Measurements from ENCODE around the gene GJB4. TPM values are rescaled to one million over a fixed set of nuclear protein-coding genes. Genes with fewer than 3 reads are reported as not detected.
A peak's percentile ranks its signal among the peaks of the same experiment; 100 is the strongest.

GJB4 gene
- total and polyA plus RNA-seq, 4 donors, result not detected

- Histone ChIP-seq H3K27me3 (ENCODE audit: control insufficient read depth, insufficient read depth, low read length) (no peaks in the 10 kb centered on the region), H3K4me1 (ENCODE audit: control insufficient read depth, insufficient read depth, low read length) (peaks cover 16% of the 10 kb centered on the region), H3K9me3 (ENCODE audit: control insufficient read depth, insufficient read depth, low read length) (no peaks in the 10 kb centered on the region), H3K27ac (ENCODE audit: low read depth, low read length) (no peak overlapping the region), H3K36me3 (ENCODE audit: control insufficient read depth, insufficient read depth, low read length) (no peaks in the 10 kb centered on the region), H3K4me3 (ENCODE audit: low read depth, low read length) (no peak overlapping the region)
- 70% methylated on average over 5 of the region's 5 CpGs for WGBS (ENCODE audit: insufficient coverage)
- DNase-seq (ENCODE audit: low read depth in 4 of 6, low spot score in 6 of 6), result no peak
These were observed 13.9 kb upstream of the GJB4 start for GRCh38 chr1:34745666-34746065.

- no peak for DNase-seq (ENCODE audit: low read depth in 4 of 6, low spot score in 6 of 6)
- no peak overlapping the region for H3K4me3 ChIP-seq (ENCODE audit: low read depth, low read length)
- H3K27ac ChIP-seq (ENCODE audit: low read depth, low read length), result no peak overlapping the region
- peaks cover 19% of the 10 kb centered on the region for H3K4me1 ChIP-seq (ENCODE audit: control insufficient read depth, insufficient read depth, low read length)
- no peaks in the 10 kb centered on the region for H3K36me3 ChIP-seq (ENCODE audit: control insufficient read depth, insufficient read depth, low read length)
- H3K9me3 ChIP-seq (ENCODE audit: control insufficient read depth, insufficient read depth, low read length), result no peaks in the 10 kb centered on the region
- WGBS (ENCODE audit: insufficient coverage), result 100% methylated on average over 2 of the region's 4 CpGs
- no peaks in the 10 kb centered on the region for H3K27me3 ChIP-seq (ENCODE audit: control insufficient read depth, insufficient read depth, low read length)
These were observed 13.4 kb upstream of the GJB4 start for GRCh38 chr1:34746101-34746500.

- Histone ChIP-seq H3K27me3 (ENCODE audit: control insufficient read depth, insufficient read depth, low read length) (no peaks in the 10 kb centered on the region), H3K36me3 (ENCODE audit: control insufficient read depth, insufficient read depth, low read length) (no peaks in the 10 kb centered on the region), H3K4me3 (ENCODE audit: low read depth, low read length) (no peak overlapping the region), H3K9me3 (ENCODE audit: control insufficient read depth, insufficient read depth, low read length) (no peaks in the 10 kb centered on the region), H3K27ac (ENCODE audit: low read depth, low read length) (no peak overlapping the region), H3K4me1 (ENCODE audit: control insufficient read depth, insufficient read depth, low read length) (peaks cover 10% of the 10 kb centered on the region)
- 73% methylated on average over 10 of the region's 18 CpGs for WGBS (ENCODE audit: insufficient coverage)
- no peak for DNase-seq (ENCODE audit: low read depth in 4 of 6, low spot score in 6 of 6)
These were observed 12.5 kb upstream of the GJB4 start for GRCh38 chr1:34746785-34747637.

- peaks cover 4% of the 10 kb centered on the region for H3K4me1 ChIP-seq (ENCODE audit: control insufficient read depth, insufficient read depth, low read length)
- no peak for DNase-seq (ENCODE audit: low read depth in 4 of 6, low spot score in 6 of 6)
These were observed 11.9 kb upstream of the GJB4 start for GRCh38 chr1:34747638-34747941.

GRCh38 chr1:34749992-34750391 is 9.5 kb upstream of the GJB4 start:
- DNase-seq (ENCODE audit: low read depth in 4 of 6, low spot score in 6 of 6), result peak in 3 of 6 donors; percentile 39 to 78 (median 50)
- no peaks in the 10 kb centered on the region for H3K27me3 ChIP-seq (ENCODE audit: control insufficient read depth, insufficient read depth, low read length)
- no peak overlapping the region for H3K4me3 ChIP-seq (ENCODE audit: low read depth, low read length)
- peaks cover 6% of the 10 kb centered on the region for H3K4me1 ChIP-seq (ENCODE audit: control insufficient read depth, insufficient read depth, low read length)
- H3K36me3 ChIP-seq (ENCODE audit: control insufficient read depth, insufficient read depth, low read length), result no peaks in the 10 kb centered on the region
- no peak overlapping the region for H3K27ac ChIP-seq (ENCODE audit: low read depth, low read length)
- 25% methylated on average over 5 of the region's 8 CpGs for WGBS (ENCODE audit: insufficient coverage)
- no peaks in the 10 kb centered on the region for H3K9me3 ChIP-seq (ENCODE audit: control insufficient read depth, insufficient read depth, low read length)

More at GRCh38 chr1:34747638-34747941, 11.9 kb upstream of the GJB4 start:
- WGBS (ENCODE audit: insufficient coverage), result 73% methylated on average over 4 of the region's 6 CpGs
- H3K4me3 ChIP-seq (ENCODE audit: low read depth, low read length), result no peak overlapping the region
- H3K27me3 ChIP-seq (ENCODE audit: control insufficient read depth, insufficient read depth, low read length), result no peaks in the 10 kb centered on the region
- no peaks in the 10 kb centered on the region for H3K36me3 ChIP-seq (ENCODE audit: control insufficient read depth, insufficient read depth, low read length)
- H3K9me3 ChIP-seq (ENCODE audit: control insufficient read depth, insufficient read depth, low read length), result no peaks in the 10 kb centered on the region
- no peak overlapping the region for H3K27ac ChIP-seq (ENCODE audit: low read depth, low read length)

- H3K4me3 ChIP-seq (ENCODE audit: low read depth, low read length), result no peak overlapping the region
- no peak overlapping the region for H3K27ac ChIP-seq (ENCODE audit: low read depth, low read length)
- H3K27me3 ChIP-seq (ENCODE audit: control insufficient read depth, insufficient read depth, low read length), result no peaks in the 10 kb centered on the region
- H3K4me1 ChIP-seq (ENCODE audit: control insufficient read depth, insufficient read depth, low read length), result peaks cover 6% of the 10 kb centered on the region
- no peaks in the 10 kb centered on the region for H3K36me3 ChIP-seq (ENCODE audit: control insufficient read depth, insufficient read depth, low read length)
- WGBS (ENCODE audit: insufficient coverage), result 81% methylated on average over 5 of the region's 5 CpGs
- DNase-seq (ENCODE audit: low read depth in 4 of 6, low spot score in 6 of 6), result no peak
- no peaks in the 10 kb centered on the region for H3K9me3 ChIP-seq (ENCODE audit: control insufficient read depth, insufficient read depth, low read length)
These were observed 8.9 kb upstream of the GJB4 start for GRCh38 chr1:34750610-34751009.

- H3K27me3 ChIP-seq (ENCODE audit: control insufficient read depth, insufficient read depth, low read length), result no peaks in the 10 kb centered on the region
- WGBS (ENCODE audit: insufficient coverage), result no CpG with 5 or more reads among the region's 3 CpGs
- no peak overlapping the region for H3K27ac ChIP-seq (ENCODE audit: low read depth, low read length)
- H3K36me3 ChIP-seq (ENCODE audit: control insufficient read depth, insufficient read depth, low read length), result no peaks in the 10 kb centered on the region
- DNase-seq (ENCODE audit: low read depth in 4 of 6, low spot score in 6 of 6), result peak in 1 of 6 donors; percentile 47
- no peaks in the 10 kb centered on the region for H3K9me3 ChIP-seq (ENCODE audit: control insufficient read depth, insufficient read depth, low read length)
- no peak overlapping the region for H3K4me3 ChIP-seq (ENCODE audit: low read depth, low read length)
- H3K4me1 ChIP-seq (ENCODE audit: control insufficient read depth, insufficient read depth, low read length), result peaks cover 6% of the 10 kb centered on the region
These were observed 6.4 kb upstream of the GJB4 start for GRCh38 chr1:34753163-34753562.

GRCh38 chr1:34754964-34755637 is 4.4 kb upstream of the GJB4 start, which contains the start of gene GJB5:
GJB5 (plus strand) TSS chr1:34755047; CDS start chr1:34757331, 2,284 bp downstream.
- Histone ChIP-seq H3K27ac (ENCODE audit: low read depth, low read length) (no peak within 1 kb of the TSS), H3K9me3 (ENCODE audit: control insufficient read depth, insufficient read depth, low read length) (no peaks in the 10 kb centered on the region), H3K4me3 (ENCODE audit: low read depth, low read length) (no peak within 1 kb of the TSS), H3K27me3 (ENCODE audit: control insufficient read depth, insufficient read depth, low read length) (no peaks in the 10 kb centered on the region), H3K4me1 (ENCODE audit: control insufficient read depth, insufficient read depth, low read length) (peaks cover 6% of the 10 kb centered on the region), H3K36me3 (ENCODE audit: control insufficient read depth, insufficient read depth, low read length) (no peaks in the 10 kb centered on the region)
- DNase-seq (ENCODE audit: low read depth in 4 of 6, low spot score in 6 of 6), result no peak
- WGBS (ENCODE audit: insufficient coverage), result 70% methylated on average over 10 of the region's 13 CpGs

GRCh38 chr1:34755961-34756360 is 3.6 kb upstream of the GJB4 start:
- peaks cover 3% of the 10 kb centered on the region for H3K4me1 ChIP-seq (ENCODE audit: control insufficient read depth, insufficient read depth, low read length)
- no peak for DNase-seq (ENCODE audit: low read depth in 4 of 6, low spot score in 6 of 6)
- no peaks in the 10 kb centered on the region for H3K9me3 ChIP-seq (ENCODE audit: control insufficient read depth, insufficient read depth, low read length)
- H3K27ac ChIP-seq (ENCODE audit: low read depth, low read length), result no peak overlapping the region
- WGBS (ENCODE audit: insufficient coverage), result 91% methylated on average over 6 of the region's 6 CpGs
- H3K36me3 ChIP-seq (ENCODE audit: control insufficient read depth, insufficient read depth, low read length), result no peaks in the 10 kb centered on the region
- no peaks in the 10 kb centered on the region for H3K27me3 ChIP-seq (ENCODE audit: control insufficient read depth, insufficient read depth, low read length)
- H3K4me3 ChIP-seq (ENCODE audit: low read depth, low read length), result no peak overlapping the region

- Histone ChIP-seq H3K27ac (ENCODE audit: low read depth, low read length) (no peak overlapping the region), H3K4me1 (ENCODE audit: control insufficient read depth, insufficient read depth, low read length) (peaks cover 2% of the 10 kb centered on the region), H3K36me3 (ENCODE audit: control insufficient read depth, insufficient read depth, low read length) (peaks cover 3% of the 10 kb centered on the region), H3K9me3 (ENCODE audit: control insufficient read depth, insufficient read depth, low read length) (no peaks in the 10 kb centered on the region), H3K27me3 (ENCODE audit: control insufficient read depth, insufficient read depth, low read length) (no peaks in the 10 kb centered on the region), H3K4me3 (ENCODE audit: low read depth, low read length) (no peak overlapping the region)
- no peak for DNase-seq (ENCODE audit: low read depth in 4 of 6, low spot score in 6 of 6)
- whole genome bisulfite sequencing (ENCODE audit: insufficient coverage), result 92% methylated on average over 21 of the region's 21 CpGs
These were observed 2.2 kb upstream of the GJB4 start for GRCh38 chr1:34757386-34757785.

All from spinal cord (tissue), 10 donors.